NCI-H748 treated with DMSO at 0.1 percent for 48 hours (cell line): Measurements from ENCODE around the gene TMED5.

Experiments
- DNase-seq: peaks from one replicate; lab custom pipeline; 2025; lab: John Stamatoyannopoulos, UW

TMED5 gene

GRCh38 chr1:93123201-93123783 lies 56.9 kb downstream of the TMED5 start:
- no peak for DNase-seq

- DNase-seq = no peak
These were observed 59.6 kb downstream of the TMED5 start for GRCh38 chr1:93120614-93121013.

- DNase-seq = no peak
These were observed 65.8 kb downstream of the TMED5 start for GRCh38 chr1:93114391-93114790.

GRCh38 chr1:93113127-93113526 lies 67.1 kb downstream of the TMED5 start:
- no peak for DNase-seq

- no peak for DNase-seq
These were observed 68.7 kb downstream of the TMED5 start for GRCh38 chr1:93111561-93111960.

GRCh38 chr1:93111065-93111464 lies 69.1 kb downstream of the TMED5 start:
- no peak for DNase-seq

GRCh38 chr1:93109578-93109977 lies 70.6 kb downstream of the TMED5 start:
- DNase-seq = no peak

GRCh38 chr1:93108335-93108734 lies 71.9 kb downstream of the TMED5 start:
- no peak for DNase-seq

- no peak for DNase-seq
These were observed 72.8 kb downstream of the TMED5 start for GRCh38 chr1:93107395-93107794.

GRCh38 chr1:93106226-93106625 lies 74.0 kb downstream of the TMED5 start:
- DNase-seq = no peak

GRCh38 chr1:93102142-93102541 lies 78.1 kb downstream of the TMED5 start:
- no peak for DNase-seq
